ENCODE measurements around the gene RANBP1.

Gene RANBP1

GRCh38 chr22:20138417-20138738 is 22.5 kb downstream of the RANBP1 start:
- no peak for DNase-seq (ENCODE audit: low spot score)

GRCh38 chr22:20138868-20139267 is 23.0 kb downstream of the RANBP1 start:
- DNase-seq (ENCODE audit: low spot score) = no peak

DNA sequence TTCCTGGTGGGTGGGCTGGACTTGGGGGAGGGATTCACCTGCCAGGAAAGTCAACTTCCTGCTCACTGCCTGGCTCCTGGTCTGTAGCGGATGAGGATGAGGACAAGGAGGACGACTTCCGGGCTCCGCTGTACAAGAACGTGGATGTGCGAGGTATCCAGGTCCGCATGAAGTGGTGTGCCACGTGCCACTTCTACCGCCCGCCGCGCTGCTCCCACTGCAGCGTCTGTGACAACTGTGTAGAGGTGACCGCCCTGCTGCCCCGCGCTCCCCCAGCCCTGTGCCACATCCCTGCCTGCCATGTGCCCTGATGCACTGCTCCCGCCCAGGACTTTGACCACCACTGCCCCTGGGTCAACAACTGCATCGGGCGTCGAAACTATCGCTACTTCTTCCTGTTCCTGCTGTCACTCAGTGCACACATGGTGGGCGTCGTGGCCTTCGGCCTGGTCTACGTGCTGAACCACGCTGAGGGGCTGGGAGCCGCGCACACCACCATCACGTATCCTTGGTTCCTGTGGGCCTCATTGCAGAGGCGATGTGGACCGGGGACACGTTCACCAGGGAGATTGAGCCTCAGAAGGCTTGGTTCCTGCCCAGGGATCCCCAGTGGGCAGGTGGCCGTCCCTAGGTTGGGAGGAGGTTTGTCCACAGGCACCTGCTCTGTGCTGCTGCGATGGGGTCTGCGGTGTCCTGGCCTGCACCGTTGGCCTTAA is 23.6 kb downstream of the RANBP1 start:
- DNase-seq (ENCODE audit: low spot score) = no peak

DNA sequence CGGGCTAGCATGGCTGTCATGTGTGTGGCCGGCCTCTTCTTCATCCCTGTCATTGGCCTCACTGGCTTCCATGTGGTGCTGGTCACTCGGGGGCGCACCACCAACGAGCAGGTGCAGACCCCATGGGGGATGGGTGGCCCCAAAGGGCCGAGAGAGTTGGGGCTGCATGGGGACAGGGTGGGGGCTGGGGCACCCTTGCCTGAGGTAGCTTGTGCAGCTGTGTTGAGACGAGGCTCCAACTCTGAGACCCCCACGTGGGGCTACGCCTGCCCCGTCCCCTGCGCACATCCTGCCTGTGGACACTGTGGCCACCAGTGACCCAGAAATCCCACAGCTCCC is 24.2 kb downstream of the RANBP1 start:
- DNase-seq (ENCODE audit: low spot score) = no peak

DNA sequence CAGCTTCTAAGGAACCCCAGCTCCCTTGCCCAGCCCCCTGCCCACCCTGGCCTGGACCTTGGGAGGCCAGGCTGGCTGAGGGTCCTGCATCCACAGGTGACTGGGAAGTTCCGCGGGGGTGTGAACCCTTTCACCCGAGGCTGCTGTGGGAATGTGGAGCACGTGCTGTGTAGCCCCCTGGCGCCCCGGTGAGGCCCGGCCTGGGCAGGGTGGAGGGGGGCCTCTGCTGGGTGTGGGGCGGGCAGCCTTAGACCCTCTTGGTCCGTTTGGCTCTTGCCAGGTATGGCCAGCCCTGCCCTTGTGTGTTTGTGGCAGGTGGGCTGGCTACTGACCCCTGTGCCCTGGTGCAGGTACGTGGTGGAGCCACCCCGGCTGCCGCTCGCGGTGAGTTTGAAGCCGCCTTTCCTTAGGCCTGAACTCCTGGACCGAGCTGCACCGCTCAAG is 24.6 kb downstream of the RANBP1 start:
- no peak for DNase-seq (ENCODE audit: low spot score)

GRCh38 chr22:20141186-20142077 is 25.5 kb downstream of the RANBP1 start:
- DNase-seq (ENCODE audit: low spot score) = no peak

DNA sequence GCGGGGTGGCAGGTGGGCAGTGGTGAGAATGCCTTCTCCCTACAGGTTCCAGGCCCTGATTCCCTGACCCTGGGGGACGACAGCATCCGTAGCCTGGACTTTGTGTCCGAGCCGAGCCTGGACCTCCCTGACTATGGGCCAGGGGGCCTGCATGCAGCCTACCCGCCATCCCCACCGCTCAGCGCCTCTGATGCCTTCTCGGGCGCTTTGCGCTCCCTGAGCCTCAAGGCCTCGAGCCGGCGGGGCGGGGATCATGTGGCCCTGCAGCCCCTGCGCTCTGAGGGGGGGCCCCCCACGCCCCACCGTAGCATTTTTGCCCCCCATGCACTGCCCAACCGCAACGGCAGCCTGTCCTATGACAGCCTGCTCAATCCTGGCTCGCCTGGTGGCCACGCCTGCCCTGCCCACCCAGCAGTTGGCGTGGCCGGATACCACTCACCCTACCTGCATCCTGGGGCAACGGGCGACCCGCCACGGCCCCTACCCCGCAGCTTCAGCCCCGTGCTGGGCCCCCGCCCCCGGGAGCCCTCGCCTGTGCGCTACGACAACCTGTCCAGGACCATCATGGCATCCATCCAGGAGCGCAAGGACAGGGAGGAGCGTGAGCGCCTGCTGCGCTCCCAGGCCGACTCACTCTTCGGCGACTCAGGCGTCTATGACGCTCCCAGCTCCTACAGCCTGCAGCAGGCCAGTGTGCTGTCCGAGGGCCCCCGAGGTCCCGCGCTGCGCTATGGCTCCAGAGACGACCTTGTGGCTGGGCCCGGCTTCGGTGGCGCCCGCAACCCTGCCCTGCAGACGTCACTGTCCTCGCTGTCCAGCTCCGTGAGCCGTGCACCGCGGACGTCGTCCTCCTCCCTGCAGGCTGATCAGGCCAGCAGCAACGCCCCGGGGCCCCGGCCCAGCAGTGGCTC is 27.1 kb downstream of the RANBP1 start:
- DNase-seq (ENCODE audit: low spot score) = no peak

DNA sequence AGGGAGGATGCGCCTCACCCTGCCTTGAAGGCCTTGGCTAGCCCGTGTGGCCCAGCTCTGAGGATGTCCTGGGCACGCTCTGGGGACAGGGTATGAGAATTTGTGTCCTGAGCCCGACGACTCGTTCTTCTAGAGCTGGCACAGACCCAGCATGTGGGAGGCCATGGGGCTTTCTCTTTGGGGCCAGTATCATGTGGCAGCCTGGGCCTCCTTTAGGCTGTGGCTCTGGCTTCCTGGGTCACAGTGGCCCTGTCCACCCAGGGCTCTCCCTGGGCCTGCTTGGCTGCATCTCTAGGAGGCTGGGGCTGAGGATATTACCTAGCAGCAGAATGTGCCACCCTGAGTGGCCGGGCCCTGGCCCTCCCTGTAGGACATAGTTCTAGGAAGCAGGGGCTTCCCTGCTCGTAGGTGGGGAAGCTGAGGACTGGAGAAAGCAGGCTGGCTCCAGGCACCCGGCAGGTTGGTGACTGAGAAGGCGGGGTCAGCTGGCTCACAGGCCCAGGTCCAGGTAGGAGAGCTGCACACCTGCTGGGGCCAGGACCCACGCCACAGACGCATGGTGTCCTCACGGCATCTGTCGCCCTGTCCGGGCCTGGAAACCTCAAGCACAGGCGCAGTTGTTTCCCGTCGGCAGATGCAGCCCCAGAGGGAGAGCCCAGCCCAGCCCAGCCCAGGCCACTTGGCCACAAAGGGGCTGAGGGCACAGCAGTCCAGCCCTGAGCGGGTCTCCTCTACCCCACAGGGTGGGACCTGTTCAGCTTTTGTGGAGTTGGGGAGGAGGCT is 28.2 kb downstream of the RANBP1 start:
- no peak for DNase-seq (ENCODE audit: low spot score)

DNA sequence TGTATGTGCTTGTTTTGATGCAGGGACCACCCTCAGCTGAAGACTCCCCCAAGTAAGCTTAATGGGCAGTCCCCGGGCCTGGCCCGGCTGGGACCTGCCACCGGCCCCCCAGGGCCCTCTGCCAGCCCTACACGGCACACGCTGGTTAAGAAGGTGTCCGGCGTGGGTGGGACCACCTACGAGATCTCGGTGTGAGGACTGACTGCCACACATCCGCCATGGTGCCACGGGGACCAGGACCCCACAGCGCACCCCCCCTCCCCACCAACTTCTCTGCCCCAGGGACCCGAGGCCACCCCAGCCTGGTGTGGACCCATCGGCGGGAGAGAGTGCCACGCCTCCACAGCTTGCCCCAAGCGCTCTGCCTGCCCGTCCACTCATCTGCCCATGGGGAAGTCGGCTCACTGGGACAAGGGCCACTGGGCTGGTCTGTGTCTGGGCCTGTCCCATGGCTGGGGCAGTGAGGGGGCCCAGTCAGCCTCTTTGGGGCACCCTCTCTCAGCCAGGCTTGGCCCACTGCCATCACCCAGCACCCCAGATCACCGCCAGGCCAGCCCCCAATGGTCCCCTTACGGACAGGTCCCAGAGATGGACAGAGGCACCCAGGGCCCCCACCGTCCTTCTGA is 29.4 kb downstream of the RANBP1 start:
- DNase-seq (ENCODE audit: low spot score) = no peak

DNA sequence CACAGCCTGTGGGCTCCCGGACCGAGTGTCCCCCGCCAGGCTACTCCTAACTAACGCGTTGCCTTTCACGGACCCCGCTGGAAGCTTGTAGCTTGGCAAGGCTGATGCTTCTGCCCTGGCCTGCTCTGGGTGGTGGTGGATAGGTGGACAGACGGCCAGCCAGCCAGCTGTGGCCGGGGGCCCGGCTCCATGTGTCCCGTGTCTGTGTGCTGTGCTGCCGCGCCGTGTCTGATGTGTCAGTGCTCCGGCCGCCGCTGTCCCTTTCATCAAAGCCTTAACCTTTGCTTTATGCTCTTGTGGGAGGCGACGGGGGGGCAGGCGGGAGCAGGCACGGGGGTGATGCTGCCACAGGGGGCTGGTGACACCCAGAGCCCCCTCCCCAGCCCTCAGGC is 29.9 kb downstream of the RANBP1 start:
- no peak for DNase-seq (ENCODE audit: low spot score)

DNA sequence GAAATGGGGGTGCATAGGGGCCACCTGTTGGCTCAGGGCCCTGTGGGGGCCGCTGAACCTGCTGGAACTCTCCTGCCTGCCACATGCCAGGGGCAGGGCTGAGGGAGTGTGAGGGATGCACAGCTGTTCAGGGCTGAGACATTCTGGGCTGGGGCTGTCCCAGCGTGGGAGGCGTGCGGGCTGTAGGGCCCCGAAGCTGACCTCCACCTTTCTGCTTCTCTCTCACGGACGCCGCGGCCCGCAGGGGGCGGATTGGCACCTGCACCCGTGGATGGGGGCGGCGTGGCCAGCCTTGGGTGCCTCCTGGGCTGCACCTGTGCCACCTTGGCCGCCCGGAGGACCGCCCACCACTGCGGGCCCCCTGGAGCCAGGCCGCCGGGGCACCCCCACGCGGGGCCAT is 30.9 kb downstream of the RANBP1 start:
- no peak for DNase-seq (ENCODE audit: low spot score)

DNA sequence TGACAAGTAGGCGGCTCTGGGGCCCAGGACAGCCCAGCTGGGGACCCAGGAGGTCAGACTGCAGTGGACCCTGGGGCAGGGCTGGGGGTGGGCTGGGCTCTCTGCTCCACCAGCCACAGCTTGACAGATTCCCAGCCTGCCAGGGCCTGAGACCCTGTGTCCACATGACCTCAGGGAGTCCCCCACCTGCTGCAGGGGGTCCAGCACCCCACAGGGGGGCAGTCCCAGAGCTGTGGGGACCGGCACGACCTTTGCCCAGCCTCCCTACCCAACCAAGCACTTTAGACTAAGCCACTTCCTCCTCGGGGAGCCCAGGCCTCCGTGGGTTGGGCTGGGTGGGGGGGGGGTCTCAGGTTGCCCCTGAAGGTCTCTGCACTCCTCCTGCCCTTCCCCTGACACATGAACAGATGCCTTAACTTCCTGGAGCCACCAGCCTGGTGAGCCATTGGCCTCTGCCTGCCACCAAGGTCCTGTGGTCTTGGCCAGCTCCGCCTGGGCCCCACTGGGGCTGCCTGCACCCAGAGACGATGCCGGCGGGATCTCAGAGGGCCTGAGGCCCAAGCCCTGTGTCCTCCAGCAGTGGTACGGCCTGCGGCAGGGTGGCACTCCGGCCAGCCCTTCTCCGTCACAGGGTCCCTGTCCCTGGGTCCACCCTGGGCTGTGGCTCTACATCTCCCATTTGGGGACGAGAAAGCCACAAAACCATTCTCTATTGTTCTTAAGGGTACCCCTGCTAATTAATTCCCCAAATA is 31.5 kb downstream of the RANBP1 start:
- DNase-seq (ENCODE audit: low spot score) = no peak

- no peak for DNase-seq (ENCODE audit: low spot score)
Observed at GRCh38 chr22:20148414-20148813, 32.5 kb downstream of the RANBP1 start.

DNA sequence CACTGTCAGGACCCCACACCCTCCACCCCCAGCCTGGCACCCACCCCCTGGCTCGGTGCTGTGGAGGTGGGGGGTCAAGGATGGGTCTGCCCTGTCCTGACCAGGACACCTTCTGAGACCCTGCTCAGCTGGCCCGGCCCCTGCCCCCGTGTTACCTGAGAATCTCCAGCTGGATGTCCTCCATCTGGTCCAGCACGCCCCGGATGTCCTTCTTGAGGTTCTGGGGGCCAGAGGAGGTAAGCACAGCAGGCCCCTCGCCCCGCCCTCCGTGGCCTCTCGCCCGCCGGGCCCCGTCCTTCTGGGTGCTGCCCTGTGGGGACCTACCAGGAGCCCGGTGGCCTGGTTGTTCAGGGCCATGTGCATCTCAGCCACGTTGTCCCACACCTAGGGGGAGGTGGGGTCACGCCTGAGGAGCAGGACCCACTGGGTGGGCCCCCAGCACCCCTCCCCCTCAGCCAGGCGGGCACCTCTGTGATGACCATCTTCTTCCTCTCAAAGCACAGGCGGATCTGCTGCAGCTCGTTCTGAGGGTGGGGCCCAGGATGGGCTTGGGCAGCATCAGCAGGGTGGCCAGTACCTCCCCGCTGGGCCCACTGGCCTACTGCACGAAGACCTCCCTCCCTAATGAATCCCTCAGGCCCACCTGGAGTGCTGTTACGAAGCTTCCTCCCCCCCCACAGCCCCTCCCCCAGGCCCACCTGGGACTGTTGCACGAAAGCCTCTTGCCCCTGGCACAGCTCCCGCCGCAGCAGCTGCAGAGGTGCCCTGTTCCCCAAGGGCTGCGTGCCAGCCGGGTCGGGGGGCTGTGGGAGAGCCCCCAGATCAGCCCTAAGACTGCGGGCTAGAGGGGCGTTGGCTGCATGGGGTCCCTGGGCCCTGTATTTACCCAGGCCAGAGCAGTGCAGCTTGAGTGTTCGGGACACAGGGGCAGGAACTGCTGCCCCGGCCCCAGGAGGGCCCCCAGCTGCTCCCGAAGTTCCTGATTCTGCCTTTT is 33.6 kb downstream of the RANBP1 start:
- DNase-seq (ENCODE audit: low spot score) = no peak

DNA sequence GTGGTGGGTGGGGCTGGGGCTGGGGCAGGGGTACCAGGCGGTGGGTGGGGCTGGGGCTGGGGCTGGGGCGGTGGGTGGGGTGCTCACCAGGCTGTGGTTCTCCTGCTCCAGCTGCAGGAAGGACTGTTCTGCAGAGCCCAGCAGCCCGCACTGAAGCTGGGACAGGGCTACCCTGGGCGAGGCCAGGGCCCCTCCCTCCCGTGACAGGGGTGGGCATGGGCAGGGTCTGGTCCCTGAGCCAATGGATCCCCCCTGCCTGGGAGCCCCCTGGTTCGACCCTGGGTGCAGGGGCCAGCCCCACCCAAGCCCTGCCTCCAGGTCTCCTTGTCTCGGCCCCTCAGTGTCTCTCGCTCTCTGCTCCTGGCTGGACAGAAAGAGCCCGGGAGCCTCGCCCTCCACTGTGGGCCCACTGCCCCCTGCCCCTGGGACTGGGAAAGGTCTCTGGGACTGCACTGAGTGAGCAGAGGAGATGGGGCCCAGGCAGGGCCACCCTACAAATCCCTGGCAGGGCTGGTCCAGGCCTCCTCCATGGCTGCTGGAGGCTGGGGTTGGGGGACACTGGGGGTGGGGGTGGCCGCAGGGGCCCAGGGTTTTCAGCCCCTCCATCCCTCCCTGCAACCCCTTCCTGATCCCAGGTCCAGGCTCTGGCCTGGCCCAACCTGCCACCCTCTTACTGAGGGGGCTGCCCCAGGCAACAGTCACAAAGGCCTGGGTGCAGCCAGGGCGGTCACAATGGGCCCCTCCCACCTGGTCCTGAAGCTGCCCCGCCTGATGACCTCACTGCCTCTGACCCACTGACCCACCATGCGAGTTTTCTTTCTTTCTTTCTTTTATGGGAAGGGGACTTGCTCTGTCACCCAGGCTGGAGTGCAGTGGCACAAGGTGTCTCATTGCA is 34.7 kb downstream of the RANBP1 start, which contains the start of gene CCDC188:
Gene CCDC188 (minus strand): TSS at position 675 of the 895 bp plus-strand sequence. CDS start 69 bp downstream, at position 606.
- DNase-seq (ENCODE audit: low spot score) = no peak

DNA sequence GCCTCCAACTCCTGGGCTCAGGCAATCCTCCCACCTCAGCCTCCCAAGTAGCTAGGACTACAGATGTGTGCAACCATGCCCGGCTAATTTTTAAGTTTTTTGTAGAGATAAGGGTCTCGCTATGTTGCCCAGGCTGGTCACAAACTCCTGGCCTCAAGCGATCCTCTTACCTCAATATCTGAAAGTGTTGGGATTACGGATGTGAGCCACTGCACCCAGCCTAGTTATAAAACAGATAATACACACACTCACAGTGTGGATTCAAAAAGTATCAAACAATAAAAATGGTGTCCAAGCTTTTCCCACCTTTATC is 35.3 kb downstream of the RANBP1 start:
- DNase-seq (ENCODE audit: low spot score) = no peak

DNA sequence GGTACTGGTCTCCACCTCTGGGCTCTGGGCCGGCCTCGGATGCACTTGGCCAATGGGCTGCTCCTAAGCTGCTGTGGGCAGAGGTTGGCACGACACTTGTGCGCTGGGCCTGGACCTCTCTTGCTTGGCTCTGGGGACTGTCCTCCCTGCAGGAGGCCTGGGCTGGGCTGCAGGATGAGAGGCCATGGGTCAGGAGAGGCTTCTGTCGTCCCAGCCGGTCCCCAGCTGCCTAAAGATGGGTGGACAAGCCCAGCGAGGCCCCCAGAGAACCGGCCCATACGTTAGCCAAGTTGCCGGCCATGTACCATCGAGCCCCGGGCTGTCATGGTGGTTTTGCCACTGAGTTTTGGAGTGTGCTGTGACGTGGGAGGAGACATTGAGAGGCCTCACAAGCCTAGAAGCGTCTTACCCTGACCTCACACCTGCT is 36.6 kb downstream of the RANBP1 start:
- no peak for DNase-seq (ENCODE audit: low spot score)

DNA sequence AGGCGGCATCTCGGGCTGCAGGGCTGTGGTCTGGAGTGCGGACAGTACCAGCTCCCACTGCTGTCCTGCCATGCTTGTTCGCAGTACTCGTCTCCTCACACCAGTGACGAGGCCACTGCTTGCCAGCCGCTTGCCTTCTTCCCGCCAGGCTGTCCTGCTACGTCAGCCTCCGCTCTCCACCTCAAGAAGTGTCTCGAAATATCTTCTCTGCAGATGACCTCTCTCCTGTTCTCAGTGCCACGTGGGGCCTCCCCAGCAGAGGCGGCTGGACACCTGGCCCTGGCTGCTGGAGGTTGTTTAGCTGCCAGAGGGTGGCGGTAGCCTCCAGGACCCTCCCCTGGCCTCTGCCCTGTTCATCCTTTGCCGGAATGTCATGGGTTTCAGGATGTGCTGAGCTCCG is 38.0 kb downstream of the RANBP1 start:
- DNase-seq (ENCODE audit: low spot score) = no peak

All from kidney capillary endothelial cell (primary cell).